HL-60 (cell line): ENCODE measurements around the gene TEX12.

Experiments
- DNase-seq, 2 experiments: peaks; one replicate each; pipeline ENCODE4 v3.0.0-alpha.2; 2010 to 2020; ENCODE audit warnings: low read depth in 1 of 2, low spot score in 1 of 2
- H3K27ac ChIP-seq: fragments of 250-450 bp; sonication (Bioruptor Pico); replicated peaks from 2 replicates; pipeline ENCODE4 v1.5.1; 2020; ENCODE audit warnings: mild to moderate bottlenecking, moderate library complexity
- H3K27me3 ChIP-seq: fragments of 250-450 bp; sonication (Bioruptor Pico); 2 replicates; pipeline ENCODE4 v1.5.1; 2021; ENCODE audit warnings: mild to moderate bottlenecking, moderate library complexity; ENCODE audit not compliant: insufficient read depth, poor library complexity, severe bottlenecking
- H3K4me3 ChIP-seq: replicated peaks from 2 replicates; pipeline ENCODE4 v1.5.1; 2011; ENCODE audit warnings: mild to moderate bottlenecking, control low read depth, low read length; ENCODE audit not compliant: insufficient read depth
- GABPA ChIP-seq: IDR thresholded peaks from 2 replicates; pipeline ENCODE4 v1.6.1; 2012; ENCODE audit warnings: low read depth
- POLR2AphosphoS5 ChIP-seq: IDR thresholded peaks from 2 replicates; pipeline ENCODE4 v1.6.1; 2012; ENCODE audit warnings: low read depth
- SPI1 ChIP-seq: IDR thresholded peaks from 2 replicates; pipeline ENCODE4 v1.6.1; 2012; ENCODE audit warnings: low read depth, mild to moderate bottlenecking, borderline replicate concordance
- TF ChIP-seq, protein P1 (sequence below): IDR thresholded peaks from one replicate; pipeline ENCODE4 v1.5.1; 2011; ENCODE audit warnings: low read length, control low read depth, inconsistent platforms; ENCODE audit not compliant: insufficient read depth
- TF ChIP-seq, protein P2 (sequence below): IDR thresholded peaks from 2 replicates; pipeline ENCODE4 v1.6.1; 2012; ENCODE audit warnings: low read depth; ENCODE audit not compliant: insufficient replicate concordance

The TEX12 gene

DNA sequence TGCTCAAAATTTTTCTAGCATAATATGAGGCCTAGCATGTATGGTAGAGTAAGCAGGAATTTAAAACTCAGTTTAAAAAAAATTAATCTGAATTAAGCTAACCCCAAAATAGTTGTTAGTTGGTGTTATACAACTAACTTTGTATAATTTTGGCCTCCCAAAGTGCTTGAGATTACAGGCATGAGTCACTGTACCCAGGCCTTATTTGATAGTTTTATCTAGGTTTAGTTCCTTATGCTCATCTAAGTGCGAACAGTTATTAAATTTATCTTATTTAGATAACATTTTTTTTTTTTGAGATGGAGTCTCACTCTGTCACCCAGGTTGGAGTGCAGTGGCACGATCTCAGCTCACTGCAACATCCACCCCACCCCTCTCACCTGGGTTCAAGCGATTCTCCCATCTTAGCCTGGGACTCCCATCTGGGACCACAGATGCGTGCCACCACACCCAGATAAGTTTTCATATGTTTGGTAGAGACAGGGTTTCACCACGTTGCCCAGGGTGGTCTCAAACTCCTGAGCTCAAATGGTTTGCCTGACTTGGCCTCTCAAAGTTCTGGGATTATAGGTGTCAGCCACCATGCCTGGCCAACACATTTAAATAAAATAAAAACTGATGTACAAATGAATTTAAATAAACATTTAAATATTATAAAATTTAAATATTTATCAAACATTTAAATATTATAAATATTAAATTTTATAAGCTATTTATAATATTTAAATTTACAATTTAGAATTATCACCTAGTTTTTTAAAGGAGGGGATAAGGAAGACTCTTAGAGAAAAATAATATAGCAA, 10.8 kb upstream of the TEX12 start:
- Histone ChIP-seq H3K27me3 (no peaks in the 10 kb centered on the region), H3K4me3 (no peak overlapping the region), H3K27ac (no peak overlapping the region)
- TF ChIP-seq, protein P1, sequence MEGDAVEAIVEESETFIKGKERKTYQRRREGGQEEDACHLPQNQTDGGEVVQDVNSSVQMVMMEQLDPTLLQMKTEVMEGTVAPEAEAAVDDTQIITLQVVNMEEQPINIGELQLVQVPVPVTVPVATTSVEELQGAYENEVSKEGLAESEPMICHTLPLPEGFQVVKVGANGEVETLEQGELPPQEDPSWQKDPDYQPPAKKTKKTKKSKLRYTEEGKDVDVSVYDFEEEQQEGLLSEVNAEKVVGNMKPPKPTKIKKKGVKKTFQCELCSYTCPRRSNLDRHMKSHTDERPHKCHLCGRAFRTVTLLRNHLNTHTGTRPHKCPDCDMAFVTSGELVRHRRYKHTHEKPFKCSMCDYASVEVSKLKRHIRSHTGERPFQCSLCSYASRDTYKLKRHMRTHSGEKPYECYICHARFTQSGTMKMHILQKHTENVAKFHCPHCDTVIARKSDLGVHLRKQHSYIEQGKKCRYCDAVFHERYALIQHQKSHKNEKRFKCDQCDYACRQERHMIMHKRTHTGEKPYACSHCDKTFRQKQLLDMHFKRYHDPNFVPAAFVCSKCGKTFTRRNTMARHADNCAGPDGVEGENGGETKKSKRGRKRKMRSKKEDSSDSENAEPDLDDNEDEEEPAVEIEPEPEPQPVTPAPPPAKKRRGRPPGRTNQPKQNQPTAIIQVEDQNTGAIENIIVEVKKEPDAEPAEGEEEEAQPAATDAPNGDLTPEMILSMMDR = no peak
- TF ChIP-seq, protein P2, sequence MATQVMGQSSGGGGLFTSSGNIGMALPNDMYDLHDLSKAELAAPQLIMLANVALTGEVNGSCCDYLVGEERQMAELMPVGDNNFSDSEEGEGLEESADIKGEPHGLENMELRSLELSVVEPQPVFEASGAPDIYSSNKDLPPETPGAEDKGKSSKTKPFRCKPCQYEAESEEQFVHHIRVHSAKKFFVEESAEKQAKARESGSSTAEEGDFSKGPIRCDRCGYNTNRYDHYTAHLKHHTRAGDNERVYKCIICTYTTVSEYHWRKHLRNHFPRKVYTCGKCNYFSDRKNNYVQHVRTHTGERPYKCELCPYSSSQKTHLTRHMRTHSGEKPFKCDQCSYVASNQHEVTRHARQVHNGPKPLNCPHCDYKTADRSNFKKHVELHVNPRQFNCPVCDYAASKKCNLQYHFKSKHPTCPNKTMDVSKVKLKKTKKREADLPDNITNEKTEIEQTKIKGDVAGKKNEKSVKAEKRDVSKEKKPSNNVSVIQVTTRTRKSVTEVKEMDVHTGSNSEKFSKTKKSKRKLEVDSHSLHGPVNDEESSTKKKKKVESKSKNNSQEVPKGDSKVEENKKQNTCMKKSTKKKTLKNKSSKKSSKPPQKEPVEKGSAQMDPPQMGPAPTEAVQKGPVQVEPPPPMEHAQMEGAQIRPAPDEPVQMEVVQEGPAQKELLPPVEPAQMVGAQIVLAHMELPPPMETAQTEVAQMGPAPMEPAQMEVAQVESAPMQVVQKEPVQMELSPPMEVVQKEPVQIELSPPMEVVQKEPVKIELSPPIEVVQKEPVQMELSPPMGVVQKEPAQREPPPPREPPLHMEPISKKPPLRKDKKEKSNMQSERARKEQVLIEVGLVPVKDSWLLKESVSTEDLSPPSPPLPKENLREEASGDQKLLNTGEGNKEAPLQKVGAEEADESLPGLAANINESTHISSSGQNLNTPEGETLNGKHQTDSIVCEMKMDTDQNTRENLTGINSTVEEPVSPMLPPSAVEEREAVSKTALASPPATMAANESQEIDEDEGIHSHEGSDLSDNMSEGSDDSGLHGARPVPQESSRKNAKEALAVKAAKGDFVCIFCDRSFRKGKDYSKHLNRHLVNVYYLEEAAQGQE = no peak
- no peak for TF ChIP-seq POLR2AphosphoS5
- no peak for TF ChIP-seq SPI1
- no peak for TF ChIP-seq GABPA
- no peak for DNase-seq

DNA sequence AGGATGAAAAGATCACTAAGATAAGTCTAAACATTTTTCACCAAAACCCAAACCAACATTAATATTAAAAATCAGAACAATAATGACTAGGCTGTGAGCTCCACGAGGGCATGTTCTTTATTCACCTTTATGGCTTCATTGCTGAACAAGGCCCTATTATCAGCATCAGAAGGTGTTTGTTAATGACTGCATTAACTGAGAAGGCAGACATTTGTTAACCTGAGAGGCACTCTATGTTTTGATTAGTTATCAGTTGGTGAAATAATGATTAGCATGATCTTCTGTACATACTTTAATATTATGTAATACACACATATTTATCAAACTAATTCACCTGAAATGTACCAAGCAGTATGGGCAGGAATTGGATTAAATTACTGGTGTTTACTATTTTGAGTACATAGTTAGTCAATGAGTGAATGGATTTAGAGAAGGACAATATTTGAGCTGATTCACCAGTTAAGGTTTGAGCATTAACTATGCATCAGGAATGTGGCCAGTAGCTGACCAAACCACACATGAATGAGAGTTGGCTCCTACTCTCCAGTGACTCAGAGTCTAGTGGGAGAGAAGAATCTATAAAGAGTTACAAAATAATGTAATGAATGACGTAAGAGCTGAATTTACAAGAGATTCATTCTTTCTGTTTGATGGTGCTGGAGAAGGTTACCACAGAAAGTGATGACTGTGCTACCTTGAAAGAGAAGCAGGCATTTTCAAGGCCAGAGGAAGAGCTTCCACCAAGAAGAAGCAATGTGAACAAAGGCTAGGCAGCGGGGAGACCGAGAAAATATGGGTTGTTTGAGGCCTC, 10.0 kb upstream of the TEX12 start:
- TF ChIP-seq, protein P1 = no peak
- TF ChIP-seq GABPA (no peak), POLR2AphosphoS5 (no peak), SPI1 (no peak)
- TF ChIP-seq, protein P2 = no peak
- H3K27me3 ChIP-seq = no peaks in the 10 kb centered on the region
- no peak overlapping the region for H3K4me3 ChIP-seq
- no peak overlapping the region; the same call in 1 of the 2 replicates for H3K27ac ChIP-seq
- peak; percentile 21 to 89 for DNase-seq

DNA sequence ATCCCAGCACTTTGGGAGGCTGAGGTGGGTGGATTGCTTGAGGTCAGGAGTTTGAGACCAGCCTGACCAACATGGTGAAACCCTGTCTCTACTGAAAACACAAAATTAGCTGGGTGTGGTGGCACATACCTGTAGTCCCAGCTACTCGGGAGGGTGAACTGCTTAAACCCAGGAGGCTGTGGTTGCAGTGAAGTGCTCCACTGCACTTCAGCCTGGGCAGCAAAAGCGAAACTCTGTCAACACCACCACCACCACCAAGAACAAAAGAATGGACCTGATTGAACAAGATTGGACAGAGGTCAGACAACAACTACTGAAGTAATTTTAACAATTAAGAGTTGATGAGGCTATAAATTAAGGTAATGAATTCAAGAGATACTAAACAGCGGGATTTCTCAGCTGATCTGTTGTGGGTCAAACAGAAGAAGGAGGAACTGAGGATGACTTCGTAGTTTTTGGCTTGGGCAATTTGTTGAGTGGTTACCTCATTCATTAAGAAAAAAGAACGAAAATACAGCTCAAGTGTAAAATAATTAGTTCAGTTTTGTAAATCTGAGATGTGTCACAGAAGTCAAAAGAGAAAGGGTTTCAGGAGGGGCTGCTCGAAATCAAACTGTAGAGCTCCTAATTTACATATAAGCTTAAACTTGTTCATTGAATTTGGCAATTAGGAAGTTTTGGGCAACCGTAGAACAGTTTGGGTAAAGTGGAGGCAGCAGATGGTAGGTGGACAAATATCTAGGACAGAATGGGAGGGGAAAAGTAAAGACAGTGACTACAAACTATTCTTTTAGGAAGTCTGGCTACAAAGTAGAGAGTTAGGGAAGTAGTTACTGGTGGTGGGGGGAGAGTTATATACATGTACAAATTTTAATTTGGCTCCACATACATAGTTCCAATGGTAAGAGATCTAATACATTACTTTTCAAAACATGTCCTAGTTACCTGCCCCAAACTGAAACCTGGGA, 7.8 kb upstream of the TEX12 start:
- Histone ChIP-seq H3K4me3 (peak overlapping the region; percentile 24), H3K27ac (peak overlapping the region; percentile 82), H3K27me3 (no peaks in the 10 kb centered on the region)
- TF ChIP-seq SPI1 = peak; percentile 73
- TF ChIP-seq POLR2AphosphoS5 = no peak
- DNase-seq = peak; percentile 57 to 64
